OCI-LY3 (cell line): ENCODE data around the gene TRMT1L.

Source experiments
- H2AFZ ChIP-seq: fragments of 200-600, 300-600 bp; shearing (Covaris generic); 2 replicates; pipeline ENCODE4 v1.6.0; 2014; ENCODE audit warnings: antibody characterized with exemption, low read depth, low read length
- H3K27ac ChIP-seq: fragments of 200-600, 300-600 bp; sonication (generic); 2 replicates; pipeline ENCODE4 v1.5.1; 2014; ENCODE audit warnings: mild to moderate bottlenecking, low read length, moderate library complexity, mixed read lengths
- H3K27me3 ChIP-seq: fragments of 200-600, 300-600 bp; sonication (generic); 2 replicates; pipeline ENCODE4 v1.6.1; 2014; ENCODE audit warnings: low read depth, low read length, mixed read lengths
- H3K36me3 ChIP-seq: fragments of 200-600, 300-600 bp; sonication (generic); replicated peaks from 2 replicates; pipeline ENCODE3; 2014; ENCODE audit warnings: low read depth, low read length, mixed read lengths
- H3K4me1 ChIP-seq: fragments of 300-600, 200-600 bp; sonication (generic); 2 replicates; pipeline ENCODE4 v1.6.1; 2014; ENCODE audit warnings: low read length, mixed read lengths
- H3K4me2 ChIP-seq: fragments of 200-600, 300-600 bp; sonication (generic); 2 replicates; pipeline ENCODE4 v1.6.1; 2014; ENCODE audit warnings: low read length, mixed read lengths
- H3K4me3 ChIP-seq: fragments of 300-600, 200-600 bp; sonication (generic); 2 replicates; pipeline ENCODE4 v1.5.1; 2014; ENCODE audit warnings: antibody characterized with exemption, mild to moderate bottlenecking, low read length, moderate library complexity
- H3K79me2 ChIP-seq: fragments of 300-600, 200-600 bp; shearing (Covaris generic); 2 replicates; pipeline ENCODE4 v1.6.1; 2014; ENCODE audit warnings: mild to moderate bottlenecking, low read length, mixed read lengths
- H3K9ac ChIP-seq: fragments of 300-600, 200-600 bp; shearing (Covaris generic); 2 replicates; pipeline ENCODE4 v1.6.0; 2014; ENCODE audit warnings: mild to moderate bottlenecking, low read length, moderate library complexity
- H3K9me3 ChIP-seq: fragments of 200-600, 300-600 bp; shearing (Covaris generic); 2 replicates; pipeline ENCODE4 v1.6.1; 2014; ENCODE audit warnings: low read length, mixed read lengths; ENCODE audit not compliant: insufficient read depth
- H4K20me1 ChIP-seq: fragments of 200-600, 300-600 bp; sonication (generic); 2 replicates; pipeline ENCODE4 v1.6.1; 2016; ENCODE audit warnings: low read length, mixed read lengths; ENCODE audit not compliant: insufficient read depth
- CTCF ChIP-seq: fragments of 200-600, 300-600 bp; sonication (generic); IDR thresholded peaks from 2 replicates; pipeline ENCODE4 v1.5.1; 2014; ENCODE audit warnings: antibody characterized with exemption, low read length, low read depth
- EZH2phosphoT487 ChIP-seq: fragments of 200-600 bp; shearing (Covaris generic); IDR thresholded peaks from 2 replicates; pipeline ENCODE4 v1.6.1; 2018; ENCODE audit warnings: antibody characterized with exemption, mixed run types, low read depth

TRMT1L gene

DNA sequence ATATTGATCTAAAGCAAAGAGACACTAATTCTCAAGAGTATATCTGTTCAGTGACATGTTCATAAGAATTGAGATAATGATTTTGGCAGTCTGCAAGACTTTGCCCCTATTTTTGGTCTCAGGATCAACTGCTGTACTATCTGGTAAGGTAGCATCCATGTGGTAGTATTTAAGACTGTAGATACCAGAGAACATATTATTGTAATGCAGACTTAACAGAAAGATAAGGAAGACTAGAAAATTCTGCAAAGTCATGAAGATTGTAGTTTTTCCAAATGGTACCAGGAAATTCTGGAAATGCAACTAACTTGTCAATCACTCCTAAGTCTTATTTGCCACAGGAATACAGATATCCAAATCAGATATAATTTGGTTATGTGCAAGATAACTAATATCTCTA is 76.3 kb downstream of the TRMT1L start:
- no peaks in the 10 kb centered on the region for H3K36me3 ChIP-seq
- TF ChIP-seq EZH2phosphoT487: no peak
- no peak for TF ChIP-seq CTCF
- H3K4me1 ChIP-seq: no peaks in the 10 kb centered on the region
- no peak overlapping the region for H3K9ac ChIP-seq
- no peaks in the 10 kb centered on the region for H3K27me3 ChIP-seq
- H3K4me3 ChIP-seq: no peak overlapping the region
- H3K79me2 ChIP-seq: peaks cover 79% of the 10 kb centered on the region
- no peak overlapping the region for H3K4me2 ChIP-seq
- no peak overlapping the region for H2AFZ ChIP-seq
- H3K9me3 ChIP-seq: no peaks in the 10 kb centered on the region
- H4K20me1 ChIP-seq: peaks cover 5% of the 10 kb centered on the region
- H3K27ac ChIP-seq: no peak overlapping the region

- peaks cover 81% of the 10 kb centered on the region for H3K79me2 ChIP-seq
These were observed 79.4 kb downstream of the TRMT1L start for GRCh38 chr1:185077374-185077773.

DNA sequence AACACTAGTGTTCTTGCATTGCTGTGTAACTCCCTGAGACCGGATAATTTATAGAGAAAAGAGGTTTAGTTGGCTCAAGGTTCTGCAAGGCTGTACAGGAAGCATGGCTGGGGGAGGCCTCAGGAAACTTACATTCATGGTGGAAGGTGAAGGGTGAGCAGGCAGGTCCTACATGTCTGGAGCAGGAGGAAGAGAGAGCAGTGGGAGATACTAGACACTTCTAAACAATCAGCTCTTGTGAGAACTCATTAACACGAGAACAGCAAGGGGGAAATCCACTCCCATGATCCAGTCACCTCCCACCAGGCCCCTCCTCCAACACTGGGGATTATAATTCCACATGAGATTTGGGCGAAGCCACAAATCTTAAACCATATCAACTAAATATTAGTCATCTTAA is 81.3 kb downstream of the TRMT1L start:
- Histone ChIP-seq H4K20me1 (peaks cover 19% of the 10 kb centered on the region), H3K4me3 (no peak overlapping the region), H3K9ac (no peak overlapping the region), H3K27ac (no peak overlapping the region), H3K4me1 (no peaks in the 10 kb centered on the region), H3K4me2 (no peak overlapping the region), H2AFZ (no peak overlapping the region), H3K79me2 (peaks cover 83% of the 10 kb centered on the region), H3K9me3 (no peaks in the 10 kb centered on the region), H3K36me3 (peaks cover 4% of the 10 kb centered on the region), H3K27me3 (no peaks in the 10 kb centered on the region)
- TF ChIP-seq EZH2phosphoT487 (no peak), CTCF (no peak)

More at GRCh38 chr1:185077374-185077773, 79.4 kb downstream of the TRMT1L start:
- H3K4me2 ChIP-seq: no peak overlapping the region
- H3K4me1 ChIP-seq: no peaks in the 10 kb centered on the region
- H3K9ac ChIP-seq: no peak overlapping the region
- H3K27me3 ChIP-seq: no peaks in the 10 kb centered on the region
- H3K27ac ChIP-seq: no peak overlapping the region
- H3K36me3 ChIP-seq: no peaks in the 10 kb centered on the region
- H3K4me3 ChIP-seq: no peak overlapping the region
- H4K20me1 ChIP-seq: peaks cover 9% of the 10 kb centered on the region; the same call in 1 of the 2 replicates
- TF ChIP-seq EZH2phosphoT487 (no peak), CTCF (no peak)
- no peaks in the 10 kb centered on the region for H3K9me3 ChIP-seq
- no peak overlapping the region for H2AFZ ChIP-seq

DNA sequence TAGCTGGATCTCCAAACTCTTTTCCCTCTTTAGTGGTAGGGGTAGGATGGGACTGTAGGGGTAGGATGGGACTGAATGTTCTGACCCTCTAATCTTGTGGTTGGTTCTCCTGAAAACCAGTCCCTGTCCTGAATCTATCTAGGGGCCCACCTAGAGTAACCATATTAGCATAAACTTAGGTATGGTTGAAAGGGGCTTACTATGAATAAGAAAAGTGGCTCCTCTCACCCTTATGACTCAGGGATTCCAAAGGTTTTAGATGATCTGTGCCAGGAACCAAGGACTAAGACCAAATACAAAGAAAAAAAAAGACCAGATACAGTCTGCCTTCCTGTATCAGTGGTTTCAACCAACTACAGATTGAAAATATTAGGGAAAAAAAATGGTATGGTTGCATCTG is 82.4 kb downstream of the TRMT1L start:
- H3K9ac ChIP-seq: no peak overlapping the region
- no peak overlapping the region for H3K4me3 ChIP-seq
- H3K36me3 ChIP-seq: peaks cover 4% of the 10 kb centered on the region
- H2AFZ ChIP-seq: no peak overlapping the region
- H3K4me2 ChIP-seq: no peak overlapping the region
- H3K79me2 ChIP-seq: peaks cover 85% of the 10 kb centered on the region
- peaks cover 19% of the 10 kb centered on the region for H4K20me1 ChIP-seq
- no peak overlapping the region for H3K27ac ChIP-seq
- no peak for TF ChIP-seq CTCF
- TF ChIP-seq EZH2phosphoT487: no peak
- H3K4me1 ChIP-seq: no peaks in the 10 kb centered on the region
- H3K27me3 ChIP-seq: no peaks in the 10 kb centered on the region
- H3K9me3 ChIP-seq: no peaks in the 10 kb centered on the region
